GM20000 (cell line): ENCODE measurements around the gene MAGI2.

Experiments
- DNase-seq: peaks from one replicate; pipeline ENCODE4 v3.0.0; 2012; ENCODE audit warnings: low spot score
- TF ChIP-seq, protein P1 (sequence below): IDR thresholded peaks from 2 replicates; pipeline ENCODE4 v1.5.1; 2012; ENCODE audit warnings: mild to moderate bottlenecking, control low read depth; ENCODE audit errors: extremely low read depth, missing control alignments

The MAGI2 gene

GRCh38 chr7:78438433-78438832 is 1015.0 kb downstream of the MAGI2 start:
- no peak for DNase-seq

GRCh38 chr7:78437118-78437517 is 1016.3 kb downstream of the MAGI2 start:
- TF ChIP-seq, protein P1, sequence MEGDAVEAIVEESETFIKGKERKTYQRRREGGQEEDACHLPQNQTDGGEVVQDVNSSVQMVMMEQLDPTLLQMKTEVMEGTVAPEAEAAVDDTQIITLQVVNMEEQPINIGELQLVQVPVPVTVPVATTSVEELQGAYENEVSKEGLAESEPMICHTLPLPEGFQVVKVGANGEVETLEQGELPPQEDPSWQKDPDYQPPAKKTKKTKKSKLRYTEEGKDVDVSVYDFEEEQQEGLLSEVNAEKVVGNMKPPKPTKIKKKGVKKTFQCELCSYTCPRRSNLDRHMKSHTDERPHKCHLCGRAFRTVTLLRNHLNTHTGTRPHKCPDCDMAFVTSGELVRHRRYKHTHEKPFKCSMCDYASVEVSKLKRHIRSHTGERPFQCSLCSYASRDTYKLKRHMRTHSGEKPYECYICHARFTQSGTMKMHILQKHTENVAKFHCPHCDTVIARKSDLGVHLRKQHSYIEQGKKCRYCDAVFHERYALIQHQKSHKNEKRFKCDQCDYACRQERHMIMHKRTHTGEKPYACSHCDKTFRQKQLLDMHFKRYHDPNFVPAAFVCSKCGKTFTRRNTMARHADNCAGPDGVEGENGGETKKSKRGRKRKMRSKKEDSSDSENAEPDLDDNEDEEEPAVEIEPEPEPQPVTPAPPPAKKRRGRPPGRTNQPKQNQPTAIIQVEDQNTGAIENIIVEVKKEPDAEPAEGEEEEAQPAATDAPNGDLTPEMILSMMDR = no peak
- no peak for DNase-seq

More at GRCh38 chr7:78438433-78438832, 1015.0 kb downstream of the MAGI2 start:
- TF ChIP-seq, protein P1 = no peak

- no peak for DNase-seq
- TF ChIP-seq, protein P1 = no peak
Observed at GRCh38 chr7:78435355-78435754, 1018.1 kb downstream of the MAGI2 start.

- TF ChIP-seq, protein P1 = no peak
- no peak for DNase-seq
Observed at GRCh38 chr7:78434281-78434680, 1019.2 kb downstream of the MAGI2 start.

DNA sequence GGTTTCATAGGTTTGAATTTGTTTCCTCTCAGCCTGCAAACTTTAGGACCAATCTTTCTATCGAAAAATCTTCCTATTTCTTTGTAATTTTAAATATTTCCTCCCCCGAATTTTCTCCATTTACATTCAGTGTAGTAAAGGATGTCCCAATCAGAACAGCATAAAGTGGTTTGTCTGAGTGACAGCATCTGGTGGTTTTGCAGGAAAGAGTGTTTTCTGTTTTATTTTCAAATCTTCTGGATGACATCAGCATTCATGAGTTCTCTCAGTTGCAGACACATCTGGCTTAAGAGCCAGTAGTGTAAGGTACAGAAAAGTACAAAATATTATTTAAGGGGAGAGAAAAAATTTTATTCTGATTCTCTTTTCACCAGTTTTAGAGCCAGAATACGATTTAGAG is 1020.0 kb downstream of the MAGI2 start:
- DNase-seq = no peak
- TF ChIP-seq, protein P1 = no peak

- TF ChIP-seq, protein P1 = no peak
Observed at GRCh38 chr7:78429878-78430277, 1023.6 kb downstream of the MAGI2 start.

DNA sequence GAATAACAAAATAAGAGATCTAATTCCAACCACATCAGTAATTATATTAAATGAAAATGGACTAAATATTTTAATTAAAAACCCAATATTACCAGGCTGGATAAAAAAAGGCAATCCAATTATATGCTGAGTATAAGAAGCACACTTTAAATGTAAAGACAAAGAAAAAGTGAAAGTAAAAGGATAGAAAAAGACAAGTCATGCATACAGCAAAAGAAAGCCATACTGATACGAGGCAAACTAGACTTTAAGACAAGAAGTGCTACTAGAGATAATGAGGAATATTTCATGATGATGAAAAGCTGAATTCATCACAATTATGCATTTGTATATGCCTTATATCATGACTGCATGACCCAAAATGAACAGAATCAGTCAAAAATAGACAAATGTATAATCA is 1026.3 kb downstream of the MAGI2 start:
- DNase-seq = no peak
- TF ChIP-seq, protein P1 = no peak

More at GRCh38 chr7:78429878-78430277, 1023.6 kb downstream of the MAGI2 start:
- no peak for DNase-seq
